Posterior vena cava (tissue), 2 donors: ENCODE measurements around the gene PLAAT2. TPM values are rescaled to one million over a fixed set of nuclear protein-coding genes. Genes with fewer than 3 reads are reported as not detected.
"Not testable (repeated sequence)": the region's sequence is repeated elsewhere in the genome, so short reads cannot be mapped to it uniquely, and the experiment has no call there.

Experiments
- DNase-seq: peaks from one replicate; pipeline ENCODE4 v3.0.0-alpha.2; 2020; ENCODE audit warnings: low spot score
- intact Hi-C, 2 donors: fragments of 100-400 bp; cut with DNase I; formaldehyde crosslinking; loops; one replicate each; pipeline versions ENCODE4 v1.14.1 to v1.14.2; 2022 to 2023
- total RNA-seq, 2 donors: library from RNA; stranded (reverse); fragmentation: NEBNext Ultra II Directional; extraction: Animal tissue kit (Norgen Biotek cat#: 25700); gene quantifications; one replicate each; pipeline ENCODE4 v1.2.1, GENCODE V29; 2021
- donor health status: DM: yes; HTN: yes; CAD: no.
- donor health status: DM: yes; HTN: yes; CAD: no.

Gene PLAAT2
- total RNA-seq, 2 donors from 2014 or later: not detected

GRCh38 chr11:63553759-63554158, 9.4 kb downstream of the PLAAT2 start:
- intact Hi-C loops: no loop called here
- DNase-seq: no peak

DNA sequence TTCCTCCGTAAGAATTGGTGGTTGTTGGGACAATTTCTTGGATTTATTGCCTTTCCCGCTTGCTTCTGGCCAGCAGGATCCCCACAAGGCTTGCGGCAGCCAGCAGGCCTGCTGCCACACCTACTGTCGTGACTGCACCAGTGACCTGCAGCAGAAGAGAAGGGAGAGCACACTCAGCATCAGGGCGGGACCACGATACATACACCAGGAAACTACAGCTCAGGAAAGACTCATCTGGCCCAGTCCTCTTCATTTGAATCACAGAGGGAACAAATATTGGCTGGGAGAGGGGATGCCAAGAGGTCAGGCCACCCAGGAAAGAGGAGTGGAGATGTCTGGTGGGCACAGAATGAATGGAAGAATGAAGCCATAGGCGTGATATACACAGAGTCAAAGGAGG, 10.3 kb downstream of the PLAAT2 start:
- intact Hi-C loops: no loop called here
- no peak for DNase-seq

GRCh38 chr11:63551889-63552266, 11.3 kb downstream of the PLAAT2 start:
- intact Hi-C loops: no loop called here
- no peak for DNase-seq

GRCh38 chr11:63551091-63551888, 11.9 kb downstream of the PLAAT2 start:
- no peak for DNase-seq
- intact Hi-C loops: no loop called here

DNA sequence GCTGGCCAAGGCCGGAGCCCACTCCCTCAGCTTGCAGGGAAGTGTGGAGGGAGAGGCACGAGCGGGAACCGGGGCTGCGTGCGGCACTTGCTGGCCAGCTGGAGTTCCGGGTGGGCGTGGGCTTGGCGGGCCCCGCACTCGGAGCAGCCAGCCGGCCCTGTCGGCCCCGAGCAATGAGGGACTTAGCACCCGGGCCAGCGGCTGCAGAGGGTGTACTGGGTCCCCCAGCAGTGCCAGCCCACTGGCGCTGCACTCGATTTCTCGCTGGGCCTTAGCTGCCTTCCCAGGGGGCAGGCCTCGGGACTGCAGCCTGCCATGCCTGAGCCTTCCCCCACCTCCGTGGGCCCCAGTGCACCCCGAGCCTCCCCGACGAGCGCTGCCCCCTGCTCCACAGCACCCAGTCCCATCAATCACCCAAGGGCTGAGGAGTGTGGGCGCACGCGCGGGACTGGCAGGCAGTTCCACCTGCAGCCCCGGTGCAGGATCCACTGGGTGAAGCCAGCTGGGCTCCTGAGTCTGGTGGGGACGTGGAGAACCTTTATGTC, 13.0 kb downstream of the PLAAT2 start:
- intact Hi-C loops, DNase-seq: not testable (repeated sequence)

- intact Hi-C loops: no loop called here
- DNase-seq: no peak
Measured at GRCh38 chr11:63549411-63549810, 13.8 kb downstream of the PLAAT2 start.

GRCh38 chr11:63548178-63548577, 15.0 kb downstream of the PLAAT2 start:
- intact Hi-C loops: no loop called here
- no peak for DNase-seq

GRCh38 chr11:63547061-63547460, 16.1 kb downstream of the PLAAT2 start:
- DNase-seq: no peak
- intact Hi-C loops: no loop called here

DNA sequence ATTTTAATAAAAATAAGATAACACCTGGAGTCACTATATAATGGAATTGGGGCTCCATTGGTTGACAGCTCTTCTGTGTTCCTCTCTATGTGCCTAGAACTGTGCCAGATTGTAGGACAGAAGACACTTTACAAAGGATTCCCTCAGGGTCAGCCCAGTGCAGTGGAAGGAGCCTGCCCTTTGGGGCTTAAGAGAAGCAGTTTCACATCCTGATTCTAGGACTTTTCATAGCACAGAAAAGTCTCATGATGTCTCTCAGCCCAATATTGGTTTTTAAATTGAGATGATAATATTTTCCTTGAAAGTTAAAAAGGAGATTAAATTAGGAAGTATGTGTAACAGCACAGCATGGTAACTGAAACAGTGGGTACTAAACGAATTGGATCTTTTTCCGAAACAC, 19.5 kb downstream of the PLAAT2 start:
- intact Hi-C loops: no loop called here
- DNase-seq: no peak

- intact Hi-C loops, DNase-seq: not testable (repeated sequence)
Measured at GRCh38 chr11:63542506-63542905, 20.7 kb downstream of the PLAAT2 start.

DNA sequence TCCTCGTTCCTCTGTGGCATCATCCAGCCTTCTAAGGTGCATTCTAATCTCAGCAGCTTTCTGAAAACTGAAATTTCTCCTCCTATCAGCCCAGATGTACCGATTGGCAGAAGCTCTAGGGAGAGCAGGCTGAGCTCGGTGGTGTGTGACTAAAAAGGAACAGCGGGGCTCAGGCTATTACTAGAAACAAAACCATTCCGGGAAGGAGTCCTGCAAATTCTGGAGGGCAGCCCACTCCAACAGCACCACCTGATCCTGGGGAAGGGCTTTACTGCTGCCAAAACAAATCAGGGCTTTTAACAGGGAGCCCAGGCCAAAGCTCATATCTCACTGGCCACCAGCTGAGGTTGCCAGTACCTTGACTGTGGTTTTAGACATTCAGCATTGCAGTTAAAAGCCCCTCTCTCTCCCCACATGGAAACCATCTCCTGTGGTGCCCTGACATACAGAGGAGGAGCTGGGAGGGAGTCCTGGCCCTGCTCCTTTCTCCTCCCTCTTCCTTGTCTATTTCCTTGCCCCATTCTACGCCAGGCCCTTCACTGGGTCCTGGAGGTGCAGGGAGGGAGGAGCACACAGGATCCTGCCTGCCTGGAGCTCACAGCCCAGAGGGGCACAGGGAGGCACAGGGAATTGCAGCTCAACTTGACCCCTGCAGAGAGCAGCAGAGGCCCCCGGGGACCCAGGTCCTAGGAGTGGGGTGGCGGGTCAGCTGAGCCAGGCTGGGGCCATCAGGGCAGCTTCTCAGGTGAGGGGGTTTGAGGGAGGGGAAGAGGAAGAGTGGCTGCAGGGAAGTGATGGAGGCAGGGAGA, 25.7 kb downstream of the PLAAT2 start:
- no peak for DNase-seq
- intact Hi-C loops: no loop called here

DNA sequence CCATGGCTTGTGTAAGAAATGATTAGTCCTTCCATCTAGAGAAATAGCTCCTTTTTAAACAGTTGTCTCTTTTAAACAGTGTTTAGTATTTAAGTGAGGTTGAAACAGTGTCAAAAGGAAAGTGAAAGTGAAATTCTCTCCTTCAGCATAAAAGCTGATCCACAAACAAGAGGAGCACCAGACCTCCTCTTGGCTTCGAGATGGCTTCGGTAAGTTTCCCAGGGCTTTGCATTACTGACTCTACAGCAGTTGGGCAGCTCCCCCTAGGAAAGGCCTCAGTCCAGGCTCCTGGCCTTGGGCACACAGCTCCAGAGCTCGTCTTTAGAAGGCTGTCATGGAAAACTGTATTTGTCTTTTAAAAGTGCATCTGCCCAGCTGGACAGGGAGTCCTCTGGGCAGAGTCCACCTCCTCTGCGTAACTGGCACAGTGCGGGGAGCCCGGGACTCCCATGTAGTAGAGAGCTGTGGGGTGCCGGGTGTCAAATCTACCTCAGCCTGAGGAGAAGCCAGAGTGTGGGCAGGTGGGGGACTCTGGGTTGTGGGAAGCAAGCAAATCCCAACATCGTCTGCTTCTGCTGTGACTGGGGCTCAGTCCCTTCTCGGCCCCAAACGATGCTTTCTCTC, 26.4 kb downstream of the PLAAT2 start, which contains the start of gene PLAAT4:
PLAAT4 (plus strand) TSS at position 140 of the 624 bp plus-strand sequence; CDS start at position 201, 61 bp downstream.
- intact Hi-C loops: no loop called here
- no peak for DNase-seq

GRCh38 chr11:63535734-63536133, 27.4 kb downstream of the PLAAT2 start:
- intact Hi-C loops: no loop called here
- DNase-seq: no peak

- no peak for DNase-seq
- intact Hi-C loops: no loop called here
Measured at GRCh38 chr11:63534895-63535461, 28.2 kb downstream of the PLAAT2 start.

DNA sequence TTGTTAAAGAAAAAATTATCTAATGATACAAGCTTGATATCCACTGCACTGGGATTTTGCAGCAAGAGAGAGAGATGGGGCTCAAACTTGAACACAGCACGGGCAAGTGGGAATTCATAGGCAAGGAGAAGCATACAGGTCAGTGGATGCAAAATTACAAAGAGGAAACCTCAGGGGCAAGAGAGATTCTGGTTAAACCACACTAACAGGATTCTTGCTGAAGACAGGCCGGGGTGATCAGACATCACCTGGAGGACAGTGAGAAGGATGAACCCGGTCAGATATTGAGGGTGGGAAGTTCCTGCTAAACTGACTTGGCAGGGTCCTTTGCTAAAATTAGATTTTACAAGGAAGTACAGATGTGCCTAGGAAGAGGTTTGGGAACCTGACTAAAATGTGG, 29.1 kb downstream of the PLAAT2 start:
- intact Hi-C loops: no loop called here
- no peak for DNase-seq

GRCh38 chr11:63532799-63533475, 30.2 kb downstream of the PLAAT2 start:
- DNase-seq: no peak

DNA sequence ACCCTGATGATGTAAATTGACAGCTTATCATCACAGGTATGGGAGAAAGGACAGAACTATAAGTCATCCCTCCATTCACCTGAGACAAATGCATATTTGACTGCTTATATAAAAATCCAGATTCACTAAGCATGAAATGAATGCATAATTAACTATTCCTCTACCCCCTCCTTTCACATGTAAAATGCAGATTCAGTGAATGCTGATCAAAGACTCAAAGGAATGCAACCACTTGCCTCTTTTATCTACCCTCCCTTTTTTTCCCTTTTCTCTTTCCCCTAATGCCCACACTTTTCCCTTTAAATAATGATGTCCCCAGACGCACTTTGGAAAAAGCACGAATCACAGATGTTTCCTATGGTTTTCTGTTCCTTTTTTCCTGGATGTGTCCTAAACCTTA, 31.1 kb downstream of the PLAAT2 start:
- intact Hi-C loops: no loop called here

More at GRCh38 chr11:63532799-63533475, 30.2 kb downstream of the PLAAT2 start:
- intact Hi-C loops: no loop called here

DNA sequence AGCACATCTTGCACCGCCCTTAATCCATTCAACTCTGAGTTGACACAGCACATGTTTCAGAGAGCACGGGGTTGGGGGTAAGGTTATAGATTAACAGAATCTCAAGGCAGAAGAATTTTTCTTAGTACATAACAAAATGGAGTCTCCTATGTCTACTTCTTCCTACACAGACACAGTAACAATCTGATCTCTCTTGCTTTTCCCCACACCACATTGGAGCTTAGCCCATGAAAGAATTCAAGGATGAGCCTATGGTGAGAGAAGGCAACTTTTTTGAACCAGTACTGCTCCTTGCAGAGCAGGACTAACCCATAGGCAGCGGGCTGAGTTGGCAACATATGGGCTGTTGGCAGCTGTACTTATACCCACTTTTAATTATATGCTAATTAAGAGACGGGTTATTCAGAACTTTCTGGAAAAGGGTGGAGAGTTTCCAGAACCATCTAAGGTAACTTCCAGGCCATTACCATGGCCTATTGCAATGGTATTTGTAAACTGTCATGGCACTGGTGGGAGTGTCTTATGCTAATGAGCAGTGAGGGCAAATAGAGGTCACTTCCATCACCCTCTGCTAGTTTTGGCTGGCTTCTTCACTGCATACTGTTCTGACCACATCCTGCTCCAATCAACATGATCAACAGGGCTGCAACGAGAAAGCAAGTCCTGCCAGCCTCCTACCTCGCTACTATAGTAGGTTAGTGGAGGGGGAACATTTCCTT, 31.9 kb downstream of the PLAAT2 start:
- DNase-seq, intact Hi-C loops: not testable (repeated sequence)

More for the DNA sequence above, 31.1 kb downstream of the PLAAT2 start:
- no peak for DNase-seq
